Fibroblast of lung (primary cell): ENCODE results near the gene IL1B. TPM values are rescaled to one million over a fixed set of nuclear protein-coding genes. Genes with fewer than 3 reads are reported as not detected.

Source experiments
- DNase-seq, 2 donors: peaks; one replicate each; pipeline versions ENCODE4 v3.0.0 to v3.0.0-alpha.2; 2010; ENCODE audit warnings: low read depth in 2 of 2
- H2AFZ ChIP-seq: 2 replicates; pipeline ENCODE4 v1.5.1; 2012; ENCODE audit warnings: low read length, control low read depth, inconsistent platforms
- H3K27ac ChIP-seq: 2 replicates; pipeline ENCODE4 v1.5.1; 2011; ENCODE audit warnings: low read length, control low read depth; ENCODE audit not compliant: insufficient read depth
- H3K27me3 ChIP-seq: 2 replicates; pipeline ENCODE4 v1.5.1; 2011; ENCODE audit warnings: mild to moderate bottlenecking, low read length; ENCODE audit not compliant: control insufficient read depth, insufficient read depth
- H3K36me3 ChIP-seq: 2 replicates; pipeline ENCODE4 v1.5.1; 2011; ENCODE audit warnings: low read length; ENCODE audit not compliant: control insufficient read depth, insufficient read depth
- H3K4me1 ChIP-seq: 2 replicates; pipeline ENCODE4 v1.5.1; 2011; ENCODE audit warnings: low read length; ENCODE audit not compliant: control insufficient read depth, insufficient read depth; ENCODE audit errors: extremely low read depth
- H3K4me2 ChIP-seq: 2 replicates; pipeline ENCODE4 v1.5.1; 2011; ENCODE audit warnings: low read length, control low read depth; ENCODE audit not compliant: insufficient read depth; ENCODE audit errors: extremely low read depth
- H3K4me3 ChIP-seq, 4 experiments: fragments of 200-600 bp in 1 of 4; sonication (generic) in 1 of 4; replicated peaks in 1 of 4; 2 replicates each; pipeline ENCODE4 v1.5.1; 2011 to 2016; ENCODE audit warnings: low read length in 4 of 4, low read depth in 3 of 4, mild to moderate bottlenecking in 3 of 4, control low read depth in 2 of 4, inconsistent platforms in 1 of 4, mixed read lengths in 1 of 4; ENCODE audit not compliant: insufficient read depth in 1 of 4; ENCODE audit errors: control extremely low read depth in 1 of 4
- H3K79me2 ChIP-seq: 2 replicates; pipeline ENCODE4 v1.5.1; 2012; ENCODE audit warnings: mild to moderate bottlenecking, low read length, inconsistent platforms; ENCODE audit not compliant: control insufficient read depth, insufficient read depth
- H3K9ac ChIP-seq: 2 replicates; pipeline ENCODE4 v1.5.1; 2011; ENCODE audit warnings: mild to moderate bottlenecking, low read length, control low read depth; ENCODE audit not compliant: insufficient read depth
- H3K9me3 ChIP-seq: 2 replicates; pipeline ENCODE4 v1.5.1; 2012; ENCODE audit warnings: low read depth, low read length; ENCODE audit not compliant: control insufficient read depth, insufficient read depth
- H4K20me1 ChIP-seq: 2 replicates; pipeline ENCODE4 v1.5.1; 2011; ENCODE audit warnings: low read length; ENCODE audit not compliant: control insufficient read depth, insufficient read depth; ENCODE audit errors: extremely low read depth
- CTCF ChIP-seq, 2 donors: IDR thresholded peaks in 1 of 2; conservative IDR thresholded peaks in 1 of 2; 1 replicate in 1 of 2; 2 replicates in 1 of 2; pipeline ENCODE4 v1.5.1; 2011 to 2012; ENCODE audit warnings: low read length in 2 of 2, control low read depth in 1 of 2, inconsistent platforms in 1 of 2, low read depth in 1 of 2, mild to moderate bottlenecking in 1 of 2
- EZH2 ChIP-seq: IDR thresholded peaks from 2 replicates; pipeline ENCODE4 v1.5.1; 2012; ENCODE audit warnings: low read length, control low read depth, mild to moderate bottlenecking; ENCODE audit errors: missing control alignments
- polyA plus RNA-seq, 2 donors: library from polyadenylated mRNA; depleted of rRNA in 1 of 2; stranded (reverse) in 1 of 2; unstranded in 1 of 2; fragments of >200 nt; gene quantifications; 2 replicates each; pipeline ENCODE4 v1.2.1, GENCODE V29; 2011 to 2012; ENCODE audit warnings: missing spikeins in 1 of 2
- total RNA-seq: library from RNA; depleted of rRNA; stranded (reverse); fragments of >200 nt; gene quantifications from 2 replicates; pipeline ENCODE4 v1.2.1, GENCODE V29; 2014

Gene IL1B
- total and polyA plus RNA-seq, 2 donors (not counting 1 experiment from before 2014, with no cell fraction given) = 0.23 TPM; not detected in 1

- Histone ChIP-seq H3K36me3 (no peaks in the 10 kb centered on the region), H3K79me2 (no peaks in the 10 kb centered on the region), H3K4me1 (no peaks in the 10 kb centered on the region), H3K27ac (no peak overlapping the region), H4K20me1 (no peaks in the 10 kb centered on the region), H3K4me3 (no peak overlapping the region), H2AFZ (no peak overlapping the region), H3K27me3 (no peaks in the 10 kb centered on the region), H3K4me2 (no peak overlapping the region), H3K9me3 (no peaks in the 10 kb centered on the region), H3K9ac (no peak overlapping the region)
- no peak for TF ChIP-seq EZH2
- TF ChIP-seq CTCF (conservative IDR thresholded peaks at IDR 0.05 in 1 of 2, IDR thresholded peaks at IDR 0.05 in 1 of 2; ENCODE audit: low read depth in 1 of 2, low read length in 2 of 2) = no peak
- no peak for DNase-seq
Observed at GRCh38 chr2:112805542-112805941, 31.0 kb downstream of the IL1B start.

DNA sequence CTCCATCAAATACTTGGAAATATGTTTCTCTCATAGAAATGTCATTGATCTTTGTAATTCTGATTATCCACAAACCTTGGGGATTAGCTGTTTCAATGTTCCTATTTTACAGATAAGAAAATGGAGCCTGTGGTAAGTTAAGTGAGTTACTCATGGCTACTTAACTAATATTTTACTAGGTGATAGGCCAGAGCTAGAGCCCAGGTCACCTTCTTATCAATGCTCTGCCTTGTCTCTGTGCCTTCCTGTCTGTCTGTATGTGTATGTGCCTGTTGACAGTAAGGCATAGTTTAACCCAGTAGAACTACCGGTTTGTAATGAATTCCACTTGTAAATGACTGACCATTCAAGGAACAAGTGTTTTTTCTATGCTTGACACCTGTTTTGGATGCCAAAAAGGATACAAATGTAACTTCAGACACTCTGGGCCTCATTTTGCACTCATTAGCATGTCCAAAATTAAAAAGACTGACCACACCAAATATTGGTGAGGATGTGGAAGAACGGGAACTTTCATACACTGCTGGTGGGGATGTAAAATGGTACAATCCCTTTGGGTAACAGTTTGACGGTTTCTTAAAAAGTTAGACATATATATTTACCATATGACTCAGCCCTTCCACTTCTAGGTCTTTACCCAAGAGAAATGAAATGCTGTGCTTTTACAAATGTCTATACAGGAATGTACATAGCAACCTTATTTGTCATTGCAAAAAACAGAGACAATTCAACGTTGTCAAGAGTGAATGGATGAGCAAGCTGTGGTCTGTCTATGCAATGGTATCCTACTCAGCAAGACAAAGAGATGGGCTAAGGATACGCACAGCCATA lies 32.7 kb downstream of the IL1B start:
- no peak for TF ChIP-seq CTCF (conservative IDR thresholded peaks at IDR 0.05 in 1 of 2, IDR thresholded peaks at IDR 0.05 in 1 of 2; ENCODE audit: low read depth in 1 of 2, low read length in 2 of 2)
- no peak for TF ChIP-seq EZH2
- no peak overlapping the region for H3K27ac ChIP-seq
- H3K79me2 ChIP-seq = no peaks in the 10 kb centered on the region
- H4K20me1 ChIP-seq = no peaks in the 10 kb centered on the region
- H3K27me3 ChIP-seq = no peaks in the 10 kb centered on the region
- no peaks in the 10 kb centered on the region for H3K36me3 ChIP-seq
- no peaks in the 10 kb centered on the region for H3K9me3 ChIP-seq
- H2AFZ ChIP-seq = no peak overlapping the region
- no peak overlapping the region for H3K9ac ChIP-seq
- peak; percentile 43 to 77 for DNase-seq
- H3K4me1 ChIP-seq = no peaks in the 10 kb centered on the region
- no peak overlapping the region for H3K4me2 ChIP-seq
- no peak overlapping the region for H3K4me3 ChIP-seq

GRCh38 chr2:112800881-112801583 lies 35.5 kb downstream of the IL1B start:
- H3K36me3 ChIP-seq = no peaks in the 10 kb centered on the region
- no peak for DNase-seq
- H3K9ac ChIP-seq = no peak overlapping the region
- no peaks in the 10 kb centered on the region for H3K4me1 ChIP-seq
- H4K20me1 ChIP-seq = no peaks in the 10 kb centered on the region
- H3K27me3 ChIP-seq = no peaks in the 10 kb centered on the region
- no peak overlapping the region for H2AFZ ChIP-seq
- no peaks in the 10 kb centered on the region for H3K79me2 ChIP-seq
- no peak overlapping the region for H3K4me3 ChIP-seq
- H3K27ac ChIP-seq = no peak overlapping the region
- no peaks in the 10 kb centered on the region for H3K9me3 ChIP-seq
- TF ChIP-seq EZH2 (no peak), CTCF (conservative IDR thresholded peaks at IDR 0.05 in 1 of 2, IDR thresholded peaks at IDR 0.05 in 1 of 2; ENCODE audit: low read depth in 1 of 2, low read length in 2 of 2) (no peak)
- no peak overlapping the region for H3K4me2 ChIP-seq
